ENCODE results near the gene ZNF518A.

The ZNF518A gene

GRCh38 chr10:96130326-96130995 lies 364 bp downstream of the ZNF518A start (continued):
- TF ChIP-seq ZNF777 (tag by site-specific recombination; IDR thresholded peaks at IDR 0.05; ENCODE audit: borderline replicate concordance) (0 out of 2 replicates have a peak, but pooled peaks have one; percentile 7), ZNF423 (tag by site-specific recombination; IDR thresholded peaks at IDR 0.05) (0 out of 2 replicates have a peak, but pooled peaks have one; percentile 27), TCF7L2 (IDR thresholded peaks at IDR 0.05; ENCODE audit: borderline replicate concordance, low read depth, low read length) (no peak), PATZ1 (tag by site-specific recombination; IDR thresholded peaks at IDR 0.05) (peak; percentile 28), CTCF (tag by site-specific recombination; IDR thresholded peaks at IDR 0.05) (peak; percentile 65), GLIS2 (tag by site-specific recombination; IDR thresholded peaks at IDR 0.05) (peak; percentile 78), ZBTB7A (tag by site-specific recombination; IDR thresholded peaks at IDR 0.05; ENCODE audit: low read depth) (no peak), SP2 (tag by site-specific recombination; IDR thresholded peaks at IDR 0.05) (peak; percentile 66), AEBP2 (tag by site-specific recombination; IDR thresholded peaks at IDR 0.05; ENCODE audit: borderline replicate concordance) (no peak), ZNF341 (tag by site-specific recombination; IDR thresholded peaks at IDR 0.05; ENCODE audit: low read depth) (peak; percentile 40), ZNF335 (tag by site-specific recombination; conservative IDR thresholded peaks at IDR 0.05) (0 out of 2 replicates have a peak, but pooled peaks have one; percentile 24), ZNF747 (tag by site-specific recombination; IDR thresholded peaks at IDR 0.05) (no peak), ZIC2 (tag by site-specific recombination; IDR thresholded peaks at IDR 0.05) (peak; percentile 47; the same call in 1 of the 2 replicates), ZNF600 (tag by site-specific recombination; IDR thresholded peaks at IDR 0.05) (0 out of 2 replicates have a peak, but pooled peaks have one; percentile 18)

GRCh38 chr10:96131621-96132020 lies 1.5 kb downstream of the ZNF518A start:
- ChIA-PET CTCF (interaction anchor here (0.6 kb wide), 1 partner anchor 641 kb away, joined by 3 read pairs; no protein-coding TSS in a partner anchor), POLR2A (no interaction called here)
- H3K4me1 ChIP-seq (ENCODE audit: control insufficient read depth, insufficient read depth, low read length), result no peaks in the 10 kb centered on the region
- H3K36me3 ChIP-seq (ENCODE audit: control insufficient read depth in 2 of 2, insufficient read depth in 1 of 2, low read length in 2 of 2), result peaks cover 19 to 32% of the 10 kb centered on the region in 2 experiments
- H3K4me3 ChIP-seq (ENCODE audit: low read depth, low read length), result peak overlapping the region; percentile 76; the same call in 1 of the 2 replicates
- H3K27ac ChIP-seq (ENCODE audit: extremely low read depth, low read depth, low read length), result no peak overlapping the region
- H3K9me3 ChIP-seq (ENCODE audit: control insufficient read depth, insufficient read depth, low read depth, low read length), result no peaks in the 10 kb centered on the region
- no peak for TF ChIP-seq ZNF280C (tag by site-specific recombination; IDR thresholded peaks at IDR 0.05)
- TF ChIP-seq BCL11B (tag by site-specific recombination; IDR thresholded peaks at IDR 0.05; ENCODE audit: low read depth), result no peak
- no peak for TF ChIP-seq ZNF544 (tag by site-specific recombination; IDR thresholded peaks at IDR 0.05)
- TF ChIP-seq, protein P1, sequence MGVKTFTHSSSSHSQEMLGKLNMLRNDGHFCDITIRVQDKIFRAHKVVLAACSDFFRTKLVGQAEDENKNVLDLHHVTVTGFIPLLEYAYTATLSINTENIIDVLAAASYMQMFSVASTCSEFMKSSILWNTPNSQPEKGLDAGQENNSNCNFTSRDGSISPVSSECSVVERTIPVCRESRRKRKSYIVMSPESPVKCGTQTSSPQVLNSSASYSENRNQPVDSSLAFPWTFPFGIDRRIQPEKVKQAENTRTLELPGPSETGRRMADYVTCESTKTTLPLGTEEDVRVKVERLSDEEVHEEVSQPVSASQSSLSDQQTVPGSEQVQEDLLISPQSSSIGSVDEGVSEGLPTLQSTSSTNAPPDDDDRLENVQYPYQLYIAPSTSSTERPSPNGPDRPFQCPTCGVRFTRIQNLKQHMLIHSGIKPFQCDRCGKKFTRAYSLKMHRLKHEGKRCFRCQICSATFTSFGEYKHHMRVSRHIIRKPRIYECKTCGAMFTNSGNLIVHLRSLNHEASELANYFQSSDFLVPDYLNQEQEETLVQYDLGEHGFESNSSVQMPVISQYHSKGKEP (tag by site-specific recombination; IDR thresholded peaks at IDR 0.05), result no peak
- no peak for TF ChIP-seq MEIS1 (CRISPR knock-in tag; IDR thresholded peaks at IDR 0.05; ENCODE audit: borderline replicate concordance)
- TF ChIP-seq ZFP3 (tag by site-specific recombination; IDR thresholded peaks at IDR 0.05; ENCODE audit: low read depth), result no peak
- no peak for TF ChIP-seq ZNF302 (tag by site-specific recombination; IDR thresholded peaks at IDR 0.05; ENCODE audit: low read depth)
- TF ChIP-seq BCL11A (tag by site-specific recombination; IDR thresholded peaks at IDR 0.05; ENCODE audit: low read depth), result no peak
- no peak for TF ChIP-seq ZNF510 (tag by site-specific recombination; IDR thresholded peaks at IDR 0.05; ENCODE audit: insufficient replicate concordance)
- no peak for TF ChIP-seq ZNF169 (tag by site-specific recombination; IDR thresholded peaks at IDR 0.05)
- TF ChIP-seq ZNF433 (tag by site-specific recombination; IDR thresholded peaks at IDR 0.05; ENCODE audit: low read depth), result no peak
- no peak for TF ChIP-seq ZNF561 (tag by site-specific recombination; IDR thresholded peaks at IDR 0.05; ENCODE audit: borderline replicate concordance)

Measured in HEK293 (cell line).